Trophoblast cell (in vitro differentiated cells and primary cell): ENCODE data around the gene COL4A3.

Experiments
- DNase-seq, 2 donors: peaks; one replicate each; pipeline ENCODE4 v3.0.0-alpha.2; 2016
- H2AFZ ChIP-seq: 2 replicates; pipeline ENCODE4 v1.6.1; 2013; ENCODE audit warnings: low read length, moderate library complexity, mild to moderate bottlenecking; ENCODE audit not compliant: insufficient read depth, poor library complexity
- H2AK5ac ChIP-seq: 2 replicates; pipeline ENCODE4 v1.6.1; 2013; ENCODE audit warnings: mild to moderate bottlenecking, low read length
- H2BK120ac ChIP-seq: 2 replicates; pipeline ENCODE4 v1.6.1; 2013; ENCODE audit warnings: low read length, mild to moderate bottlenecking, moderate library complexity; ENCODE audit not compliant: insufficient read depth, poor library complexity
- H2BK12ac ChIP-seq: 2 replicates; pipeline ENCODE4 v1.6.1; 2013; ENCODE audit warnings: mild to moderate bottlenecking, low read length, moderate library complexity
- H2BK5ac ChIP-seq: 2 replicates; pipeline ENCODE4 v1.6.1; 2013; ENCODE audit warnings: low read length, low read depth, moderate library complexity, mild to moderate bottlenecking; ENCODE audit not compliant: poor library complexity
- H3K14ac ChIP-seq: 2 replicates; pipeline ENCODE4 v1.6.1; 2013; ENCODE audit warnings: mild to moderate bottlenecking, low read length
- H3K18ac ChIP-seq: 2 replicates; pipeline ENCODE4 v1.6.1; 2013; ENCODE audit warnings: mild to moderate bottlenecking, low read length
- H3K23ac ChIP-seq: 2 replicates; pipeline ENCODE4 v1.6.1; 2013; ENCODE audit warnings: low read length
- H3K27ac ChIP-seq: 2 replicates; pipeline ENCODE4 v1.5.1; 2013; ENCODE audit warnings: low read depth, mild to moderate bottlenecking, inconsistent platforms, low read length, moderate library complexity
- H3K27me3 ChIP-seq: 2 replicates; pipeline ENCODE4 v1.6.1; 2013; ENCODE audit warnings: inconsistent platforms, mild to moderate bottlenecking, low read length, moderate library complexity; ENCODE audit not compliant: insufficient read depth
- H3K36me3 ChIP-seq, 2 experiments: 1 replicate in 1 of 2; 2 replicates in 1 of 2; pipeline ENCODE4 v1.6.1; 2013; ENCODE audit warnings: low read length in 2 of 2, mild to moderate bottlenecking in 2 of 2, moderate library complexity in 1 of 2; ENCODE audit not compliant: insufficient read depth in 2 of 2, control insufficient read depth in 1 of 2
- H3K4ac ChIP-seq: 2 replicates; pipeline ENCODE4 v1.6.1; 2013; ENCODE audit warnings: low read depth, mild to moderate bottlenecking, low read length, moderate library complexity
- H3K4me1 ChIP-seq, 2 experiments: 1 replicate in 1 of 2; 2 replicates in 1 of 2; pipeline ENCODE4 v1.6.1; 2013; ENCODE audit warnings: low read length in 2 of 2, mild to moderate bottlenecking in 2 of 2, moderate library complexity in 1 of 2; ENCODE audit not compliant: insufficient read depth in 2 of 2, control insufficient read depth in 1 of 2
- H3K4me2 ChIP-seq: 2 replicates; pipeline ENCODE4 v1.6.1; 2013; ENCODE audit warnings: inconsistent platforms, mild to moderate bottlenecking, low read length, moderate library complexity
- H3K4me3 ChIP-seq: 2 replicates; pipeline ENCODE4 v1.5.1; 2013; ENCODE audit warnings: mild to moderate bottlenecking, low read depth, low read length, inconsistent platforms
- H3K79me1 ChIP-seq: one replicate; pipeline ENCODE4 v1.6.1; 2013; ENCODE audit warnings: low read length
- H3K79me2 ChIP-seq: 2 replicates; pipeline ENCODE4 v1.6.1; 2013; ENCODE audit warnings: low read length, mild to moderate bottlenecking; ENCODE audit not compliant: control insufficient read depth, insufficient read depth, poor library complexity
- H3K9ac ChIP-seq: 2 replicates; pipeline ENCODE4 v1.6.1; 2013; ENCODE audit warnings: mild to moderate bottlenecking, low read length
- H3K9me3 ChIP-seq: 2 replicates; pipeline ENCODE4 v1.6.1; 2013; ENCODE audit warnings: low read depth, mild to moderate bottlenecking, control low read depth, inconsistent platforms, low read length; ENCODE audit not compliant: insufficient read depth
- H4K12ac ChIP-seq: 2 replicates; pipeline ENCODE4 v1.6.1; 2013; ENCODE audit warnings: low read depth, mild to moderate bottlenecking, low read length, moderate library complexity
- H4K8ac ChIP-seq: 2 replicates; pipeline ENCODE4 v1.6.1; 2013; ENCODE audit warnings: low read depth, mild to moderate bottlenecking, low read length, moderate library complexity
- H4K91ac ChIP-seq: one replicate; pipeline ENCODE4 v1.6.1; 2013; ENCODE audit warnings: low read depth, mild to moderate bottlenecking, low read length, moderate library complexity
- WGBS: extraction: QIAGEN DNeasy Blood & Tissue Kit; methylation state at CpG from one replicate; pipeline ENCODE4 v1.1.7; 2013; ENCODE audit warnings: missing lambda C conversion rate; ENCODE audit not compliant: insufficient read length, insufficient coverage; ENCODE audit errors: extremely low coverage; 5-methylcytosine and 5-hydroxymethylcytosine counted together

The COL4A3 gene

GRCh38 chr2:227228061-227228667 is 63.7 kb downstream of the COL4A3 start:
- Histone ChIP-seq H3K9ac (no peak overlapping the region), H2BK12ac (no peak overlapping the region), H3K9me3 (no peaks in the 10 kb centered on the region), H3K4me2 (no peak overlapping the region), H3K27me3 (no peaks in the 10 kb centered on the region), H3K79me1 (no peaks in the 10 kb centered on the region), H3K27ac (no peak overlapping the region), H3K14ac (no peak overlapping the region), H3K4me1 (no peaks in the 10 kb centered on the region), H4K8ac (no peak overlapping the region), H2BK5ac (no peak overlapping the region), H3K36me3 (no peaks in the 10 kb centered on the region), H2AK5ac (no peak overlapping the region), H2BK120ac (no peak overlapping the region), H3K23ac (no peak overlapping the region), H4K91ac (no peak overlapping the region), H4K12ac (no peak overlapping the region), H2AFZ (no peak overlapping the region), H3K79me2 (no peaks in the 10 kb centered on the region), H3K4ac (no peak overlapping the region), H3K18ac (no peak overlapping the region), H3K4me3 (no peak overlapping the region)
- no CpG with 5 or more reads among the region's 14 CpGs for WGBS
- DNase-seq, result no peak

- H3K9me3 ChIP-seq, result no peaks in the 10 kb centered on the region
- H4K12ac ChIP-seq, result no peak overlapping the region
- no peak overlapping the region for H4K91ac ChIP-seq
- H4K8ac ChIP-seq, result no peak overlapping the region
- H3K4me2 ChIP-seq, result no peak overlapping the region
- H3K79me1 ChIP-seq, result no peaks in the 10 kb centered on the region
- no peak overlapping the region for H3K4ac ChIP-seq
- H3K9ac ChIP-seq, result no peak overlapping the region
- no peak overlapping the region for H3K14ac ChIP-seq
- H2AK5ac ChIP-seq, result no peak overlapping the region
- H3K27me3 ChIP-seq, result no peaks in the 10 kb centered on the region
- H3K23ac ChIP-seq, result no peak overlapping the region
- H2BK5ac ChIP-seq, result no peak overlapping the region
- WGBS, result no CpG with 5 or more reads among the region's 2 CpGs
- no peaks in the 10 kb centered on the region for H3K36me3 ChIP-seq
- H3K27ac ChIP-seq, result no peak overlapping the region
- H2AFZ ChIP-seq, result no peak overlapping the region
- no peak overlapping the region for H2BK12ac ChIP-seq
- no peaks in the 10 kb centered on the region for H3K79me2 ChIP-seq
- no peak overlapping the region for H3K4me3 ChIP-seq
- DNase-seq, result no peak
- H2BK120ac ChIP-seq, result no peak overlapping the region
- H3K4me1 ChIP-seq, result no peaks in the 10 kb centered on the region
- no peak overlapping the region for H3K18ac ChIP-seq
These were observed 65.7 kb downstream of the COL4A3 start for GRCh38 chr2:227230151-227230550.

- Histone ChIP-seq H4K91ac (no peak overlapping the region), H3K4me3 (no peak overlapping the region), H3K27ac (no peak overlapping the region), H2AFZ (no peak overlapping the region), H2BK120ac (no peak overlapping the region), H3K79me1 (no peaks in the 10 kb centered on the region), H3K14ac (no peak overlapping the region), H3K27me3 (no peaks in the 10 kb centered on the region), H2AK5ac (no peak overlapping the region), H3K36me3 (no peaks in the 10 kb centered on the region), H3K4ac (no peak overlapping the region), H2BK12ac (no peak overlapping the region), H2BK5ac (no peak overlapping the region), H3K18ac (no peak overlapping the region), H3K9me3 (no peaks in the 10 kb centered on the region), H3K4me2 (no peak overlapping the region), H3K4me1 (no peaks in the 10 kb centered on the region), H3K79me2 (no peaks in the 10 kb centered on the region), H4K8ac (no peak overlapping the region), H3K23ac (no peak overlapping the region), H4K12ac (no peak overlapping the region), H3K9ac (no peak overlapping the region)
- no peak for DNase-seq
- no CpG with 5 or more reads among the region's 2 CpGs for WGBS
These were observed 70.0 kb downstream of the COL4A3 start for GRCh38 chr2:227234429-227234828.

- Histone ChIP-seq H2BK12ac (no peak overlapping the region), H3K36me3 (no peaks in the 10 kb centered on the region), H2AK5ac (no peak overlapping the region), H3K14ac (no peak overlapping the region), H3K4ac (no peak overlapping the region), H4K8ac (no peak overlapping the region), H3K4me1 (no peaks in the 10 kb centered on the region), H2BK5ac (no peak overlapping the region), H3K27me3 (no peaks in the 10 kb centered on the region), H3K9me3 (no peaks in the 10 kb centered on the region), H3K4me2 (no peak overlapping the region), H3K18ac (no peak overlapping the region), H3K79me2 (no peaks in the 10 kb centered on the region), H4K91ac (no peak overlapping the region), H3K9ac (no peak overlapping the region), H3K23ac (no peak overlapping the region), H3K79me1 (no peaks in the 10 kb centered on the region), H3K27ac (no peak overlapping the region), H2AFZ (no peak overlapping the region), H4K12ac (no peak overlapping the region), H3K4me3 (no peak overlapping the region), H2BK120ac (no peak overlapping the region)
- DNase-seq, result no peak
- no CpG with 5 or more reads among the region's 5 CpGs for WGBS
These were observed 73.4 kb downstream of the COL4A3 start for GRCh38 chr2:227237786-227238185.
